H1 (cell line): ENCODE results near the gene CMIP. TPM values are rescaled to one million over a fixed set of nuclear protein-coding genes. Genes with fewer than 3 reads are reported as not detected.

Experiments
- CTCF ChIA-PET: fragments of 300-600 bp; sonication (Branson Sonifier 250); formaldehyde crosslinking; loops from one replicate; lab custom pipeline; 2021; ENCODE audit not compliant: partially characterized antibody; lab: Charles Lee
- POLR2A ChIA-PET: fragments of 300-600 bp; sonication (Branson Sonifier 250); formaldehyde crosslinking; loops from one replicate; lab custom pipeline; 2021; ENCODE audit warnings: inconsistent platforms; ENCODE audit not compliant: partially characterized antibody; lab: Charles Lee
- DNase-seq, 2 experiments: peaks; one replicate each; pipeline versions ENCODE4 v3.0.0 to v3.0.0-alpha.2; 2010 to 2022; ENCODE audit warnings: low spot score in 2 of 2, low read depth in 1 of 2, mixed read lengths in 1 of 2
- FAIRE-seq: peaks from 2 replicates; lab custom pipeline; 2011; peaks lifted over from hg19 to GRCh38; lab: Jason Lieb, UNC
- H2AFZ ChIP-seq: 2 replicates; pipeline ENCODE4 v1.8.1; 2012; ENCODE audit warnings: low read length, inconsistent platforms
- H2AK5ac ChIP-seq: 2 replicates; pipeline ENCODE4 v1.6.1; 2013; ENCODE audit warnings: low read depth, low read length
- H2BK120ac ChIP-seq: replicated peaks from 2 replicates; pipeline ENCODE3; 2013; ENCODE audit warnings: low read depth, low read length, inconsistent platforms
- H2BK12ac ChIP-seq: 2 replicates; pipeline ENCODE4 v1.6.1; 2013; ENCODE audit warnings: low read depth, low read length
- H2BK15ac ChIP-seq: 2 replicates; pipeline ENCODE4 v1.6.1; 2013; ENCODE audit warnings: low read length
- H2BK20ac ChIP-seq: 2 replicates; pipeline ENCODE4 v1.6.1; 2013; ENCODE audit warnings: low read length
- H2BK5ac ChIP-seq: 2 replicates; pipeline ENCODE4 v1.6.1; 2013; ENCODE audit warnings: low read depth, low read length
- H3K14ac ChIP-seq: 2 replicates; pipeline ENCODE4 v1.6.1; 2013; ENCODE audit warnings: inconsistent platforms; ENCODE audit not compliant: insufficient read length
- H3K18ac ChIP-seq: 2 replicates; pipeline ENCODE4 v1.6.1; 2013; ENCODE audit warnings: low read length; ENCODE audit errors: extremely low read depth
- H3K23ac ChIP-seq: 2 replicates; pipeline ENCODE4 v1.6.1; 2013; ENCODE audit warnings: inconsistent platforms; ENCODE audit not compliant: insufficient read length
- H3K23me2 ChIP-seq: 2 replicates; pipeline ENCODE4 v1.6.1; 2013; ENCODE audit warnings: low read depth, low read length
- H3K27ac ChIP-seq: 2 replicates; pipeline ENCODE4 v1.6.1; 2011; ENCODE audit warnings: low read depth, low read length, inconsistent platforms
- H3K27me3 ChIP-seq, 4 experiments: replicated peaks in 1 of 4; 1 replicate in 1 of 4; 2 replicates in 3 of 4; pipeline versions ENCODE4 v1.6.1 to v1.8.1; 2011 to 2013; ENCODE audit warnings: low read length in 3 of 4, mild to moderate bottlenecking in 3 of 4, inconsistent platforms in 2 of 4, mixed read lengths in 2 of 4, moderate library complexity in 1 of 4; ENCODE audit not compliant: control insufficient read depth in 3 of 4, insufficient read depth in 3 of 4; ENCODE audit errors: extremely low read depth in 1 of 4
- H3K36me3 ChIP-seq, 4 experiments: 2 replicates each; pipeline versions ENCODE4 v1.6.1 to v1.8.1; 2011 to 2013; ENCODE audit warnings: mild to moderate bottlenecking in 4 of 4, low read length in 3 of 4, moderate library complexity in 2 of 4, control low read depth in 1 of 4, inconsistent platforms in 1 of 4; ENCODE audit not compliant: insufficient read depth in 4 of 4, control insufficient read depth in 2 of 4
- H3K4ac ChIP-seq: replicated peaks from 2 replicates; pipeline ENCODE3; 2013; ENCODE audit warnings: low read length, low read depth, mixed read lengths, inconsistent platforms; ENCODE audit not compliant: insufficient read length
- H3K4me1 ChIP-seq, 4 experiments: replicated peaks in 1 of 4; 1 replicate in 1 of 4; 2 replicates in 3 of 4; pipeline versions ENCODE4 v1.6.1 to v1.8.1; 2011 to 2013; ENCODE audit warnings: low read length in 3 of 4, inconsistent platforms in 2 of 4, mixed read lengths in 1 of 4; ENCODE audit not compliant: insufficient read depth in 4 of 4, control insufficient read depth in 3 of 4
- H3K4me2 ChIP-seq, 2 experiments: 2 replicates each; pipeline versions ENCODE4 v1.6.1 to v1.8.1; 2011 to 2013; ENCODE audit warnings: low read depth in 2 of 2, low read length in 2 of 2, control low read depth in 1 of 2, inconsistent platforms in 1 of 2, mild to moderate bottlenecking in 1 of 2; ENCODE audit not compliant: insufficient read depth in 1 of 2
- H3K4me3 ChIP-seq, 4 experiments: fragments of 200-600, 300-600 bp in 1 of 4; sonication (generic), shearing (Covaris generic), sonication (Bioruptor Twin) in 1 of 4; 2 replicates each; pipeline versions ENCODE4 v1.5.1 to v1.8.1; 2011 to 2016; ENCODE audit warnings: low read length in 4 of 4, low read depth in 3 of 4, control low read depth in 2 of 4, inconsistent platforms in 2 of 4, mild to moderate bottlenecking in 2 of 4, mixed read lengths in 1 of 4, moderate library complexity in 1 of 4; ENCODE audit not compliant: insufficient read depth in 2 of 4; ENCODE audit errors: extremely low read depth in 1 of 4
- H3K56ac ChIP-seq: replicated peaks from 2 replicates; pipeline ENCODE3; 2013; ENCODE audit warnings: low read depth, mild to moderate bottlenecking, mixed read lengths, low read length, inconsistent platforms; ENCODE audit not compliant: insufficient read length
- H3K79me1 ChIP-seq: 2 replicates; pipeline ENCODE4 v1.6.1; 2013; ENCODE audit warnings: low read depth, low read length, control low read depth
- H3K79me2 ChIP-seq, 2 experiments: 2 replicates each; pipeline versions ENCODE4 v1.6.1 to v1.8.1; 2012 to 2013; ENCODE audit warnings: low read length in 2 of 2, mild to moderate bottlenecking in 2 of 2, inconsistent platforms in 1 of 2; ENCODE audit not compliant: insufficient read depth in 2 of 2, control insufficient read depth in 1 of 2
- H3K9ac ChIP-seq, 4 experiments: replicated peaks in 1 of 4; 1 replicate in 1 of 4; 2 replicates in 3 of 4; pipeline versions ENCODE4 v1.6.1 to v1.8.1; 2011 to 2013; ENCODE audit warnings: low read depth in 3 of 4, low read length in 3 of 4, control low read depth in 2 of 4, mild to moderate bottlenecking in 2 of 4, moderate library complexity in 2 of 4, inconsistent platforms in 1 of 4; ENCODE audit errors: extremely low read depth in 1 of 4
- H3K9me3 ChIP-seq, 2 experiments: 2 replicates each; pipeline versions ENCODE4 v1.6.1 to v1.8.1; 2012 to 2013; ENCODE audit warnings: mild to moderate bottlenecking in 2 of 2, moderate library complexity in 2 of 2, control low read depth in 1 of 2, inconsistent platforms in 1 of 2, low read depth in 1 of 2, low read length in 1 of 2, mixed read lengths in 1 of 2; ENCODE audit not compliant: insufficient read depth in 2 of 2
- H4K20me1 ChIP-seq, 2 experiments: replicated peaks in 1 of 2; 2 replicates each; pipeline versions ENCODE3 to v1.8.1; 2011 to 2013; ENCODE audit warnings: inconsistent platforms in 2 of 2, low read length in 2 of 2, mild to moderate bottlenecking in 1 of 2; ENCODE audit not compliant: insufficient read depth in 2 of 2, control insufficient read depth in 1 of 2
- H4K5ac ChIP-seq: 2 replicates; pipeline ENCODE4 v1.6.1; 2013; ENCODE audit warnings: low read length, low read depth, mixed read lengths, inconsistent platforms; ENCODE audit not compliant: insufficient read length
- H4K8ac ChIP-seq: 2 replicates; pipeline ENCODE4 v1.8.0; 2013; ENCODE audit warnings: mild to moderate bottlenecking, moderate library complexity, low read length, inconsistent platforms; ENCODE audit not compliant: insufficient read depth; ENCODE audit errors: extremely low read depth
- H4K91ac ChIP-seq: replicated peaks from 2 replicates; pipeline ENCODE3; 2013; ENCODE audit warnings: low read length, mixed read lengths, inconsistent platforms; ENCODE audit not compliant: insufficient read length
- BCL11A ChIP-seq, 2 experiments: IDR thresholded peaks; one replicate each; pipeline ENCODE4 v1.6.1; 2011; ENCODE audit warnings: low read depth in 2 of 2, low read length in 2 of 2, mild to moderate bottlenecking in 2 of 2
- CHD1 ChIP-seq: IDR thresholded peaks from 2 replicates; pipeline ENCODE4 v1.6.1; 2012; ENCODE audit warnings: low read depth, low read length, improper control_type of control experiment
- E2F6 ChIP-seq: IDR thresholded peaks from 2 replicates; pipeline ENCODE4 v1.6.1; 2012; ENCODE audit warnings: inconsistent platforms
- KDM4A ChIP-seq: IDR thresholded peaks from one replicate; pipeline ENCODE4 v1.7.1; 2012; ENCODE audit warnings: low read depth, mild to moderate bottlenecking, moderate library complexity, low read length, inconsistent platforms; ENCODE audit not compliant: severe bottlenecking
- KDM5A ChIP-seq: fragments of 200-600 bp; IDR thresholded peaks from 2 replicates; pipeline ENCODE4 v1.7.1; 2012; ENCODE audit warnings: mild to moderate bottlenecking, low read length, inconsistent platforms, mixed read lengths
- NANOG ChIP-seq: IDR thresholded peaks from 2 replicates; pipeline ENCODE4 v1.6.1; 2011; ENCODE audit warnings: low read length, low read depth, mild to moderate bottlenecking, inconsistent platforms; ENCODE audit not compliant: insufficient read depth, poor library complexity, severe bottlenecking
- POLR2A ChIP-seq, 2 experiments: IDR thresholded peaks; 1 replicate in 1 of 2; 2 replicates in 1 of 2; pipeline ENCODE4 v1.6.1; 2011; ENCODE audit warnings: low read depth in 2 of 2, low read length in 2 of 2, mild to moderate bottlenecking in 2 of 2; ENCODE audit errors: control extremely low read depth in 1 of 2
- RFX5 ChIP-seq: IDR thresholded peaks from 2 replicates; pipeline ENCODE4 v1.6.1; 2011; ENCODE audit warnings: low read depth, low read length, improper control_type of control experiment, borderline replicate concordance
- RNF2 ChIP-seq: fragments of 200-900, 300-1000 bp; sonication (generic); IDR thresholded peaks from 2 replicates; pipeline ENCODE4 v1.7.1; 2016; ENCODE audit warnings: borderline replicate concordance, low read depth, mild to moderate bottlenecking, antibody characterized with exemption, low read length; ENCODE audit not compliant: poor library complexity, severe bottlenecking; ENCODE audit errors: missing control alignments
- TCF12 ChIP-seq: IDR thresholded peaks from 2 replicates; pipeline ENCODE4 v1.6.1; 2011; ENCODE audit warnings: low read depth, mild to moderate bottlenecking, low read length
- WGBS, 2 experiments: shearing (Covaris generic) in 1 of 2; methylation state at CpG; one replicate each; pipeline versions ENCODE4 v1.1.6 to v1.1.7; 2013 to 2015; ENCODE audit warnings: low lambda C conversion rate in 2 of 2, mixed read lengths in 2 of 2, inconsistent platforms in 1 of 2, low coverage in 1 of 2, missing lambda C conversion rate in 1 of 2; ENCODE audit not compliant: insufficient replicate concordance in 2 of 2, insufficient coverage in 1 of 2, insufficient read length in 1 of 2; ENCODE audit errors: extremely low coverage in 1 of 2, missing lambda C conversion rate in 1 of 2; 5-methylcytosine and 5-hydroxymethylcytosine counted together
- polyA plus RNA-seq, 7 experiments: library from polyadenylated mRNA; depleted of rRNA in 3 of 7; stranded (reverse) in 5 of 7; unstranded in 2 of 7; fragments of >200 nt in 5 of 7; fragments of 200-250 nt in 2 of 7; gene quantifications; 1 replicate in 5 of 7; 2 replicates in 1 of 7; 4 replicates in 1 of 7; pipeline versions ENCODE4 v1.2.1 to v1.2.3, GENCODE V29; 2011 to 2013; ENCODE audit warnings: missing spikeins in 2 of 7, mixed read lengths in 2 of 7
- total RNA-seq: library from RNA; stranded (reverse); fragmentation: NEBNext Ultra II Directional; extraction: Animal tissue kit (Norgen Biotek cat#: 25700); gene quantifications from 2 replicates; pipeline ENCODE4 v1.2.1, GENCODE V29; 2021

The CMIP gene
- total and polyA plus RNA-seq, 2 of the 8 experiments (the other 6 are each of a cell fraction or from before 2014, with no cell fraction given), result 7.9 to 53.2 TPM

- Histone ChIP-seq H3K4me2 (no peak overlapping the region), H3K14ac (no peak overlapping the region), H3K23me2 (peaks cover 3% of the 10 kb centered on the region; the same call in 1 of the 2 replicates), H2BK15ac (no peak overlapping the region), H3K27me3 (no peaks in the 10 kb centered on the region), H3K4me3 (no peak overlapping the region), H2BK120ac (no peak overlapping the region), H4K20me1 (peaks cover 10 to 30% of the 10 kb centered on the region in 2 experiments), H4K8ac (no peak overlapping the region), H4K91ac (no peak overlapping the region), H3K4me1 (peaks cover 2 to 12% (median 7%) of the 10 kb centered on the region in 4 experiments; a peak in 5 of 7 replicates), H3K9ac (no peak overlapping the region), H3K36me3 (no peaks in the 10 kb centered on the region), H4K5ac (no peak overlapping the region), H3K56ac (no peak overlapping the region), H2AK5ac (no peak overlapping the region), H3K23ac (no peak overlapping the region), H3K27ac (no peak overlapping the region), H2AFZ (no peak overlapping the region), H2BK20ac (no peak overlapping the region), H2BK12ac (peak overlapping the region; percentile 52; the same call in 1 of the 2 replicates), H3K79me2 (peaks cover 4 to 87% of the 10 kb centered on the region in 2 experiments; a peak in 3 of 4 replicates), H3K79me1 (peaks cover 48% of the 10 kb centered on the region), H3K4ac (no peak overlapping the region), H3K18ac (no peak overlapping the region), H2BK5ac (no peak overlapping the region), H3K9me3 (no peaks in the 10 kb centered on the region)
- ChIA-PET CTCF (interaction anchor here (0.9 to 1.7 kb wide), 9 partner anchors 13 to 139 kb away, joined by 3 to 5 read pairs (median 3); no protein-coding TSS in a partner anchor), POLR2A (interaction anchor here (0.8 kb wide), 1 partner anchor 13 kb away, joined by 3 read pairs; no protein-coding TSS in a partner anchor)
- DNase-seq (no peak), FAIRE-seq (no peak)
- 89% methylated on average over 22 of the region's 22 CpGs; no CpG with 5 or more reads in 1 of the 2 experiments for WGBS, 2 experiments
- no peak for TF ChIP-seq TCF12
- TF ChIP-seq KDM4A, result no peak
- no peak for TF ChIP-seq KDM5A
- TF ChIP-seq CHD1, result no peak
- no peak for TF ChIP-seq NANOG
- TF ChIP-seq RNF2, result no peak
- no peak for TF ChIP-seq RFX5
- TF ChIP-seq E2F6, result no peak
- TF ChIP-seq BCL11A (IDR thresholded peaks at IDR 0.05; ENCODE audit: low read depth in 2 of 2, low read length in 2 of 2), result no peak
- no peak for TF ChIP-seq POLR2A (IDR thresholded peaks at IDR 0.05; ENCODE audit: control extremely low read depth in 1 of 2, low read depth in 2 of 2, low read length in 2 of 2)
Observed at GRCh38 chr16:81542609-81543570, 98.3 kb downstream of the CMIP start.
